GM23248 (cell line): ENCODE results near the gene SLC45A1. TPM values are rescaled to one million over a fixed set of nuclear protein-coding genes. Genes with fewer than 3 reads are reported as not detected.

Experiments used
- DNase-seq: peaks from one replicate; pipeline ENCODE4 v3.0.0-alpha.2; 2015
- H2AFZ ChIP-seq: fragments of 200-600 bp; sonication (generic); 2 replicates; pipeline ENCODE4 v1.6.1; 2016; ENCODE audit warnings: antibody characterized with exemption
- H3F3A ChIP-seq: fragments of 200-600 bp; sonication (generic); 2 replicates; pipeline ENCODE4 v1.6.1; 2016; ENCODE audit warnings: mild to moderate bottlenecking, antibody characterized with exemption, mixed run types; ENCODE audit not compliant: insufficient read depth
- H3K27ac ChIP-seq: fragments of 200-600 bp; sonication (generic); 2 replicates; pipeline ENCODE4 v1.5.1; 2016; ENCODE audit warnings: mild to moderate bottlenecking
- H3K27me3 ChIP-seq: fragments of 200-600 bp; sonication (generic); replicated peaks from 2 replicates; pipeline ENCODE4 v1.6.1; 2016; ENCODE audit warnings: mild to moderate bottlenecking; ENCODE audit not compliant: insufficient read depth
- H3K36me3 ChIP-seq: fragments of 200-600 bp; sonication (generic); 2 replicates; pipeline ENCODE4 v1.6.1; 2016; ENCODE audit warnings: low read depth, mild to moderate bottlenecking
- H3K4me1 ChIP-seq: fragments of 200-600 bp; sonication (generic); 2 replicates; pipeline ENCODE4 v1.6.1; 2016; ENCODE audit warnings: mild to moderate bottlenecking; ENCODE audit not compliant: insufficient read depth
- H3K4me2 ChIP-seq: fragments of 200-600 bp; sonication (generic); one replicate; pipeline ENCODE4 v1.6.1; 2016; ENCODE audit warnings: mild to moderate bottlenecking; ENCODE audit not compliant: unreplicated experiment
- H3K4me3 ChIP-seq: fragments of 200-600 bp; sonication (generic); 2 replicates; pipeline ENCODE4 v1.5.1; 2016; ENCODE audit warnings: mild to moderate bottlenecking
- H3K79me2 ChIP-seq: fragments of 200-600 bp; sonication (generic); 2 replicates; pipeline ENCODE4 v1.6.1; 2016; ENCODE audit warnings: mild to moderate bottlenecking; ENCODE audit not compliant: insufficient read depth
- H3K9ac ChIP-seq: fragments of 200-600 bp; sonication (generic); 2 replicates; pipeline ENCODE4 v1.6.1; 2016; ENCODE audit warnings: mild to moderate bottlenecking
- H3K9me2 ChIP-seq: fragments of 200-600 bp; sonication (generic); 2 replicates; pipeline ENCODE4 v1.6.1; 2016; ENCODE audit warnings: mixed run types, mild to moderate bottlenecking, moderate library complexity; ENCODE audit not compliant: insufficient read depth
- H3K9me3 ChIP-seq: fragments of 200-600 bp; sonication (generic); one replicate; pipeline ENCODE4 v1.6.1; 2017; ENCODE audit warnings: low read depth
- H4K20me1 ChIP-seq: fragments of 200-600 bp; sonication (generic); 2 replicates; pipeline ENCODE4 v1.6.0; 2016; ENCODE audit not compliant: insufficient read depth
- EZH2 ChIP-seq: fragments of 200-600 bp; sonication (generic); IDR thresholded peaks from 2 replicates; pipeline ENCODE4 v1.6.1; 2018; ENCODE audit warnings: antibody characterized with exemption, mild to moderate bottlenecking; ENCODE audit not compliant: insufficient read depth, poor library complexity, severe bottlenecking
- EZH2phosphoT487 ChIP-seq: fragments of 200-600 bp; sonication (generic); IDR thresholded peaks from 2 replicates; pipeline ENCODE4 v1.6.1; 2018; ENCODE audit warnings: antibody characterized with exemption, moderate library complexity, mild to moderate bottlenecking, low read depth; ENCODE audit not compliant: insufficient read depth
- WGBS, 2 experiments: methylation state at CpG; one replicate each; pipeline ENCODE4 v1.1.6; 2015 to 2017; ENCODE audit warnings: low lambda C conversion rate in 2 of 2, low coverage in 1 of 2; ENCODE audit errors: missing lambda C conversion rate in 2 of 2; 5-methylcytosine and 5-hydroxymethylcytosine counted together
- in situ Hi-C: fragments of 300-500 bp; cut with MboI; formaldehyde crosslinking; loops from 2 replicates; pipeline ENCODE4 v1.15.0; 2020
- polyA plus RNA-seq: library from polyadenylated mRNA; unstranded; fragments of >200 nt; fragmentation: Nextera tagmentation; extraction: Ambion mirVana; gene quantifications from 2 replicates; pipeline ENCODE4 v1.2.1, GENCODE V29; 2016
- total RNA-seq: library from RNA; depleted of rRNA; stranded (reverse); fragments of >200 nt; shearing (Covaris generic); gene quantifications from 2 replicates; pipeline ENCODE4 v1.2.3, GENCODE V29; 2014

Gene SLC45A1
- total and polyA plus RNA-seq, 2 experiments from 2014 or later: 0.97 to 1.9 TPM

- Histone ChIP-seq H3K4me1 (no peaks in the 10 kb centered on the region), H3K9me3 (no peaks in the 10 kb centered on the region), H3K9ac (no peak overlapping the region), H4K20me1 (no peaks in the 10 kb centered on the region), H3K27ac (no peak overlapping the region), H3K27me3 (no peaks in the 10 kb centered on the region), H3K4me2 (no peak overlapping the region), H3K4me3 (no peak overlapping the region), H3K9me2 (no peaks in the 10 kb centered on the region), H3K36me3 (peaks cover 27% of the 10 kb centered on the region; the same call in 1 of the 2 replicates), H3K79me2 (no peaks in the 10 kb centered on the region), H2AFZ (no peak overlapping the region), H3F3A (0 out of 2 replicates have a peak, but pooled peaks cover 5% of the 10 kb centered on the region)
- no peak for DNase-seq
- no peak for TF ChIP-seq EZH2
- no peak for TF ChIP-seq EZH2phosphoT487
- WGBS, 2 experiments: 84 to 85% methylated on average over 23 to 24 of the region's 24 CpGs
- in situ Hi-C loops: no loop called here
Observed at GRCh38 chr1:8350914-8351684, 33.2 kb downstream of the SLC45A1 start.

DNA sequence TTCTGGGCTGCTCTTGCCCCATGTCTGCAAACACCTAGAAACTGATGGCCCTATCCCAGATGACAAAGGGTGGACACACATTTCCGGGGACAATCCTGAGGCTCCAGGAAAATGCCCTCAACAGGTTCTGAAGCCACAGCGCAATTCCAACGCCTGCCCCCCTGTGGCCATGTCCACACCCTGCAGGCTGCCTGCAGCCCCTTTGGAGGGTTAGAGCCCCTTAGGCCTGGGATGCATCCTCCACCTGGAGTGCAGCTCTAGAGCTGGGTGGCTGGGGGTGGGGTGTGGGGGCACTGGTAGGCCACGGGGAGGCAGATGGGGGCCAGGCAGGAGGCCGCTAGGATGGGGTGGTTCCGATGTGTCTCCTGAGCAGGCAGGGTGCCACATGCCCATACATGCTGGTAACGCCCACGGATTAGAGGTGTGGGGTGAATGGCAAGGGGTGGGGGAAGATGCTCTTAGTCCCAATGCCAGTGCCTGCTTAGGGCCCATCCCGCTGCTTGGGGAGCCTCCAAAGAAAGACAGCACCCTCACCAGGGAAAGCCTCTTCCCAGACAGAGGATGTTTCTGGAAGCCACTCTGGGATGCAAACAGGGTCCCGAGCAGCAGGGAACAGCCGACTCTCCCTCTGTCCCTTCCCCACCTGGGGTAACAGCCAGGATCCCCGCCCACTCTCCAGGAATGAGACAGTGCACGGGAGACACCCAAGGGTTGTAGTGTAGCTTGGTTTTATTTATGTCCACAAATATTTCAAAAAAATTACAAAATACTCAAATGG, 34.0 kb downstream of the SLC45A1 start:
- in situ Hi-C loops: no loop called here
- Histone ChIP-seq H3K4me3 (no peak overlapping the region), H3K27me3 (no peaks in the 10 kb centered on the region), H3F3A (0 out of 2 replicates have a peak, but pooled peaks cover 5% of the 10 kb centered on the region), H3K36me3 (peaks cover 28% of the 10 kb centered on the region; the same call in 1 of the 2 replicates), H2AFZ (no peak overlapping the region), H3K9ac (no peak overlapping the region), H3K9me3 (no peaks in the 10 kb centered on the region), H3K4me1 (no peaks in the 10 kb centered on the region), H3K4me2 (no peak overlapping the region), H3K9me2 (no peaks in the 10 kb centered on the region), H3K27ac (no peak overlapping the region), H4K20me1 (no peaks in the 10 kb centered on the region), H3K79me2 (0 out of 2 replicates have a peak, but pooled peaks cover under 1% of the 10 kb centered on the region)
- peak; percentile 44 for DNase-seq
- WGBS, 2 experiments: 57 to 62% methylated on average over 11 to 13 of the region's 13 CpGs
- no peak for TF ChIP-seq EZH2
- TF ChIP-seq EZH2phosphoT487: no peak

GRCh38 chr1:8352471-8352845, 34.5 kb downstream of the SLC45A1 start:
- Histone ChIP-seq H3K9ac (no peak overlapping the region), H4K20me1 (no peaks in the 10 kb centered on the region), H3K4me3 (no peak overlapping the region), H2AFZ (no peak overlapping the region), H3K4me2 (no peak overlapping the region), H3K4me1 (no peaks in the 10 kb centered on the region), H3K36me3 (peaks cover 30% of the 10 kb centered on the region; the same call in 1 of the 2 replicates), H3K79me2 (peaks cover 6% of the 10 kb centered on the region; the same call in 1 of the 2 replicates), H3F3A (0 out of 2 replicates have a peak, but pooled peaks cover 5% of the 10 kb centered on the region), H3K27me3 (no peaks in the 10 kb centered on the region), H3K9me3 (no peaks in the 10 kb centered on the region), H3K9me2 (no peaks in the 10 kb centered on the region), H3K27ac (no peak overlapping the region)
- TF ChIP-seq EZH2phosphoT487: no peak
- TF ChIP-seq EZH2: no peak
- DNase-seq: no peak
- in situ Hi-C loops: no loop called here
- 82 to 85% methylated on average over 15 of the region's 15 CpGs for WGBS, 2 experiments
